Measurements from ENCODE around the gene ZC3HAV1L.

DNA sequence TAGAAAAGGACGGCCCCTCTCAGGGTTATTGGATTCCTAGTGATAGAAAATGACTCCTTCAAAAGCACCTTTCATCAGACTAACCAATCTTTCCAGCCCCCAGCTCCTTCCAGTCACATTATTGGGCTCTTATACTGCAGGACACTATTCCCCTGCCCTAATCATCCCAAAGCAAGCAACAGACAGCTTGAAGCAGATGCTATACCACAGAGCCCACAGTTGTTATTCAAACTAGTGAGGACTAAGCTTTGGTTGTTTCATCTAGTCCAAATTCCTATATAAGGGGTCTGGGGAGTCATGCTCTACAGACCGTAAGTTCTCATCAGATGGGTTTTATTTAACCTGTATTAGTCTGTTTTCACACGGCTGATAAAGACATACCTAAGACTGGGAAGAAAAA lies 24.5 kb downstream of the ZC3HAV1L start:
- TF ChIP-seq, protein P1, sequence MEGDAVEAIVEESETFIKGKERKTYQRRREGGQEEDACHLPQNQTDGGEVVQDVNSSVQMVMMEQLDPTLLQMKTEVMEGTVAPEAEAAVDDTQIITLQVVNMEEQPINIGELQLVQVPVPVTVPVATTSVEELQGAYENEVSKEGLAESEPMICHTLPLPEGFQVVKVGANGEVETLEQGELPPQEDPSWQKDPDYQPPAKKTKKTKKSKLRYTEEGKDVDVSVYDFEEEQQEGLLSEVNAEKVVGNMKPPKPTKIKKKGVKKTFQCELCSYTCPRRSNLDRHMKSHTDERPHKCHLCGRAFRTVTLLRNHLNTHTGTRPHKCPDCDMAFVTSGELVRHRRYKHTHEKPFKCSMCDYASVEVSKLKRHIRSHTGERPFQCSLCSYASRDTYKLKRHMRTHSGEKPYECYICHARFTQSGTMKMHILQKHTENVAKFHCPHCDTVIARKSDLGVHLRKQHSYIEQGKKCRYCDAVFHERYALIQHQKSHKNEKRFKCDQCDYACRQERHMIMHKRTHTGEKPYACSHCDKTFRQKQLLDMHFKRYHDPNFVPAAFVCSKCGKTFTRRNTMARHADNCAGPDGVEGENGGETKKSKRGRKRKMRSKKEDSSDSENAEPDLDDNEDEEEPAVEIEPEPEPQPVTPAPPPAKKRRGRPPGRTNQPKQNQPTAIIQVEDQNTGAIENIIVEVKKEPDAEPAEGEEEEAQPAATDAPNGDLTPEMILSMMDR (IDR thresholded peaks at IDR 0.05 in 8 of 11, conservative IDR thresholded peaks at IDR 0.05 in 3 of 11) = no peak
- TF ChIP-seq POLR2AphosphoS5 (IDR thresholded peaks at IDR 0.05) = no peak
